ENCODE data around the gene ADGRG7. TPM values are rescaled to one million over a fixed set of nuclear protein-coding genes. Genes with fewer than 3 reads are reported as not detected.
"Not testable (repeated sequence)": the region's sequence is repeated elsewhere in the genome, so short reads cannot be mapped to it uniquely, and the experiment has no call there.

Gene ADGRG7
- total and polyA plus RNA-seq, 9 of the 15 experiments (the other 6 are each of a cell fraction or from before 2014, with no cell fraction given), result 0.03 TPM; not detected in 7

GRCh38 chr3:100665230-100665629, 55.8 kb downstream of the ADGRG7 start:
- ATAC-seq (peak; percentile 32; the same call in 2 of the 3 replicates), DNase-seq (ENCODE audit: extremely low read depth in 1 of 4, low spot score in 3 of 4) (no peak), FAIRE-seq (no peak)
- Histone ChIP-seq H3K36me3 (ENCODE audit: control insufficient read depth, insufficient read depth, low read length) (no peaks in the 10 kb centered on the region), H3K4me2 (ENCODE audit: insufficient read depth, low read length) (peak overlapping the region; percentile 14; the same call in 1 of the 2 replicates), H3K9me3 (replicated peaks; ENCODE audit: control insufficient read depth, insufficient read depth, low read depth, low read length) (0 out of 2 replicates have a peak, but pooled peaks cover 2% of the 10 kb centered on the region), H3K4me1 (replicated peaks in 1 of 2; ENCODE audit: control insufficient read depth in 2 of 2, insufficient read depth in 2 of 2, low read length in 2 of 2) (peaks cover 0 to 2% of the 10 kb centered on the region in 2 experiments; a peak in 2 of 5 replicates), H4K20me1 (replicated peaks; ENCODE audit: control insufficient read depth, insufficient read depth, low read length) (no peaks in the 10 kb centered on the region), H3K4me3 (no peak overlapping the region), H3K9me1 (ENCODE audit: control insufficient read depth, insufficient read depth, low read length) (no peaks in the 10 kb centered on the region), H3K79me2 (ENCODE audit: control insufficient read depth, insufficient read depth, low read length) (no peaks in the 10 kb centered on the region), H3K9ac (ENCODE audit: insufficient read depth in 1 of 2, low read depth in 2 of 2, low read length in 2 of 2) (no peak overlapping the region), H3K27ac (ENCODE audit: extremely low read depth, low read depth, low read length) (no peak overlapping the region), H3K27me3 (ENCODE audit: control insufficient read depth in 2 of 2, insufficient read depth in 2 of 2, low read length in 2 of 2) (no peaks in the 10 kb centered on the region), H2AFZ (ENCODE audit: low read depth, low read length) (peak overlapping the region; percentile 82)
- no TSS peak for BruUV-seq (replicated peaks)
- TF ChIP-seq SOX6 (IDR thresholded peaks at IDR 0.05) (0 out of 2 replicates have a peak, but pooled peaks have one; percentile 30), SLC30A9 (CRISPR knock-in tag; IDR thresholded peaks at IDR 0.05) (no peak)
- CTCF ChIA-PET (ENCODE audit: low intra/inter-chr PET ratio), result no interaction called here
- in situ Hi-C loops (cut with MboI) (no loop called here), intact Hi-C loops (cut with micrococcal nuclease) (loop anchor here (5.0 kb wide), 1 partner anchor 42 kb away; the partner anchor contains the start of gene TFG)
- 28% methylated on average over 6 of the region's 7 CpGs for WGBS (ENCODE audit: insufficient coverage, low coverage, missing lambda C conversion rate)
- POLR2A ChIA-PET, result no interaction called here

GRCh38 chr3:100666699-100667098, 57.3 kb downstream of the ADGRG7 start:
- intact Hi-C loops (cut with micrococcal nuclease), result loop anchor here (5.0 kb wide), 1 partner anchor 41 kb away; the partner anchor contains the start of gene TFG
- H3K27me3 ChIP-seq (ENCODE audit: control insufficient read depth in 2 of 2, insufficient read depth in 2 of 2, low read length in 2 of 2); H3K79me2 ChIP-seq (ENCODE audit: control insufficient read depth, insufficient read depth, low read length); FAIRE-seq; POLR2A ChIA-PET; H2AFZ ChIP-seq (ENCODE audit: low read depth, low read length); H3K4me1 ChIP-seq (replicated peaks in 1 of 2; ENCODE audit: control insufficient read depth in 2 of 2, insufficient read depth in 2 of 2, low read length in 2 of 2); H3K36me3 ChIP-seq (ENCODE audit: control insufficient read depth, insufficient read depth, low read length); BruUV-seq (replicated peaks); H3K9me1 ChIP-seq (ENCODE audit: control insufficient read depth, insufficient read depth, low read length); H3K9ac ChIP-seq (ENCODE audit: insufficient read depth in 1 of 2, low read depth in 2 of 2, low read length in 2 of 2); H3K9me3 ChIP-seq (replicated peaks; ENCODE audit: control insufficient read depth, insufficient read depth, low read depth, low read length); H3K4me3 ChIP-seq; ATAC-seq; H3K4me2 ChIP-seq (ENCODE audit: insufficient read depth, low read length); H3K27ac ChIP-seq (ENCODE audit: extremely low read depth, low read depth, low read length); in situ Hi-C loops (cut with MboI); H4K20me1 ChIP-seq (replicated peaks; ENCODE audit: control insufficient read depth, insufficient read depth, low read length); CTCF ChIA-PET (ENCODE audit: low intra/inter-chr PET ratio): not testable (repeated sequence)
- TF ChIP-seq MNT (conservative IDR thresholded peaks at IDR 0.05) (peak in 1 of 2 experiments; percentile 26; a peak in 1 of 4 replicates), CEBPG (CRISPR knock-in tag; IDR thresholded peaks at IDR 0.05) (peak; percentile 54; the same call in 1 of the 2 replicates), CEBPG (tag; conservative IDR thresholded peaks at IDR 0.05 in 1 of 2, IDR thresholded peaks at IDR 0.05 in 1 of 2) (peak; percentile 31 to 38; a peak in 2 of 4 replicates), TRIM24 (IDR thresholded peaks at IDR 0.05) (peak; percentile 17 to 34; a peak in 1 of 4 replicates), CBFA2T3 (IDR thresholded peaks at IDR 0.05) (peak; percentile 51), CEBPB (tag; IDR thresholded peaks at IDR 0.05) (peak; percentile 93), ZNF592 (IDR thresholded peaks at IDR 0.05) (0 out of 2 replicates have a peak, but pooled peaks have one; percentile 41)
- WGBS (ENCODE audit: insufficient coverage, low coverage, missing lambda C conversion rate), result 11% methylated on average over 1 of the region's 6 CpGs
- DNase-seq (ENCODE audit: extremely low read depth in 1 of 4, low spot score in 3 of 4), result peak in 1 of 4 experiments; percentile 33
